Activated naive CD8-positive, alpha-beta T cell treated with anti-CD3 and anti-CD28 coated beads for 36 hours (primary cell): ENCODE measurements around the gene TMEM119. TPM values are rescaled to one million over a fixed set of nuclear protein-coding genes. Genes with fewer than 3 reads are reported as not detected.

ENCODE experiments used
- DNase-seq: peaks from one replicate; pipeline ENCODE4 v3.0.0; 2021
- H3K27ac Mint-ChIP-seq: one replicate; pipeline ENCODE4 v1.8.0; 2022; ENCODE audit warnings: mild to moderate bottlenecking, moderate library complexity, mixed read lengths
- H3K27me3 Mint-ChIP-seq: one replicate; pipeline ENCODE4 v1.8.0; 2022; ENCODE audit warnings: mild to moderate bottlenecking, mixed read lengths
- H3K36me3 Mint-ChIP-seq: one replicate; pipeline ENCODE4 v1.8.0; 2021; ENCODE audit warnings: mild to moderate bottlenecking, mixed read lengths
- H3K4me1 Mint-ChIP-seq: one replicate; pipeline ENCODE4 v1.8.0; 2021; ENCODE audit warnings: mixed read lengths
- H3K4me3 Mint-ChIP-seq: one replicate; pipeline ENCODE4 v1.8.0; 2022; ENCODE audit warnings: mild to moderate bottlenecking, moderate library complexity, mixed read lengths
- H3K9me3 Mint-ChIP-seq: one replicate; pipeline ENCODE4 v1.8.0; 2022; ENCODE audit warnings: mixed read lengths
- total RNA-seq, 2 experiments: library from RNA; stranded (reverse); gene quantifications; one replicate each; pipeline ENCODE4 v1.2.3, GENCODE V29; 2021

The TMEM119 gene, protein sequence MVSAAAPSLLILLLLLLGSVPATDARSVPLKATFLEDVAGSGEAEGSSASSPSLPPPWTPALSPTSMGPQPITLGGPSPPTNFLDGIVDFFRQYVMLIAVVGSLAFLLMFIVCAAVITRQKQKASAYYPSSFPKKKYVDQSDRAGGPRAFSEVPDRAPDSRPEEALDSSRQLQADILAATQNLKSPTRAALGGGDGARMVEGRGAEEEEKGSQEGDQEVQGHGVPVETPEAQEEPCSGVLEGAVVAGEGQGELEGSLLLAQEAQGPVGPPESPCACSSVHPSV
- under 1 TPM in 1 of 2 experiments, not detected in 1; 0.12 TPM for total RNA-seq

DNA sequence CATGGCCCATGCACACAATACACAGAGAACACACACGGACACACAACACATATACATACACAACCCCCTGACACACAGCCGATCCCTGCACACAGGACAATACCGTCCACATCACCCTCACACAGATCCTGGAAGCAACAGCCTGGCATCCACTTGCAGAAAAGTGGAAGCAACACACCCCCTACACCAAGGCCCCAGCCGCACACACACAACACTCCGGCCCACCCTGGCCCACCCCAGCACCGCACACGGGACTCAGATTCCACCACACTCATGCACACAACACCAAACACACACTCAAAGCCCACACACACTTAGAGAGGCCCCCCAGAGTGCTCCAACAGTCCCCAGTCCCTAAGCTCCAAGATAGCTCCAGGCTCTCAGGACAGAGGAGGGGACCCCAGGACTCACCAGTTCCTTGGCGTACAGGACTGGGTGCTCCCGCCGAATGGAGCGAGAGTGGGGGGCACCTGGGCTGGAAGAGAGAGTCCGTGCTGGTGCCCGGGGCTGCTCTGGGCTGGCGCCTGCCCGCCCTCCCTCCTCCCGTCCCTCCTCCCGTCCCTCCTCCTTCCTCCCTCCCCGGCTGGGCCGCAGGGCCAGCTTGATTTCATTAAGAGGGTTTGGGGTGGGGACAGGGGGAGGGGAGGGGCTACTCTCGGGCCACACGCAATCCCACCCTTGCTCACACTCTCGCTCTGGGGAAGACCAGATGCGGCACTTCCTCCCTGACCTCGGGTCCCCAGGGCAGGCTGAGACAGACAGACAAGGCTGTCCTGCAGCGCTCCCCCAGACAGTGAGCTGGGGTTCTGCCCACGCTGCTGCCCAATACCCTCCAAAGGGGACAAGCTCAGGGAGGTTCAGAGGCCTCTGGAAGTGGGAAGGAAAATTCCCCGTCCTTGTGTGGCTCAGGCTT, at the start of gene TMEM119:
Gene TMEM119, minus strand, starts transcription at position 526 of the 913 bp plus-strand sequence. CDS start 5,701 bp downstream, outside the sequence.
- H3K27me3 Mint-ChIP-seq = no peaks in the 10 kb centered on the region
- H3K4me1 Mint-ChIP-seq = no peaks in the 10 kb centered on the region
- no peak within 1 kb of the TSS for H3K27ac Mint-ChIP-seq
- no peaks in the 10 kb centered on the region for H3K9me3 Mint-ChIP-seq
- no peak for DNase-seq
- H3K4me3 Mint-ChIP-seq = no peak within 1 kb of the TSS
- H3K36me3 Mint-ChIP-seq = no peaks in the 10 kb centered on the region

DNA sequence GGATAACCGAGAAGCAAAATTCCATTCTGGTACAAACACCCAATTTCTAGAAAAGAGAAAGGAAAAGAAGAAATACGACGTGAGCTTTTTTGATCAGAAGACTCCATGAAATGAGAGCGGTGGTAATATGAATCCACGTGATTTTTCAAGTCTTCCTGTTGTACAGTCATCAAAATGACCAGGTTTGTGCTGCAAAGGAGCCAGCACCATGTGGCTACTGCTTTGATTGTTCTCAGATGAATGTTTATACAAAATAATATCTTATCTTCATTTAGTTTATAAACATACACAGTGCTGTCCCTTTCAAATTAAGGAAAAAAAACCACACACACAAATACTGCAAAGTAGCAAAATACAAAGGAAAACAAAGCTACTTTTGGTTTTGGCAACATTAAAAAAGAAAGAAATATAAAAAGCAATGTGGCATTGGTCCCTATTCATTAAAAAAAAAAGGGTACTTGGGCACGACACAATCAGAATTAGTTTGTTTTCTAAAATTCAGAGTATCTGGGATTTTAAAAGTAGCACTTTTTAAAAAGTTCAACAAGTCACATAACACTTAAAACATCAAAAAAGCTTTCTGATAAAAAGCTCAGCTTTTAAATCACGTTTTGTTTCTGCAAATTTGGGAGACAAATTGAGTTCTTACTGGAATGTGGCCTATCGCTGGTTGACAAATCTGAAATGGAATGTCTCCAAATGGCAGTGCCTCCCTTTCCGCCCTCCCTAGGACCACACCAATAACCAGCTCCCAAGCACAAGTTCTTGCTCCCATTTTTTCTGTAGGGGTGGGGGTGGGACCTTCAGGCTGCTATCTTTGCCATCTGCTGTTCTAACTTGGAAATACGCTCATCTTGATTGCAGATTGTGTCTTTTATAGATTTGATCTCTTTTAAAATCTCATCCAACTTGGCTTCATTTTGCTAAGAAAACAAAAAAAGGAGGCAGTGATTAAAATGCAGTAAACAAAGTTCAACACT, 49.0 kb upstream of the TMEM119 start:
- Mint-ChIP-seq H3K27me3 (no peaks in the 10 kb centered on the region), H3K4me1 (peaks cover 34% of the 10 kb centered on the region), H3K4me3 (no peak overlapping the region), H3K36me3 (peaks cover 29% of the 10 kb centered on the region), H3K27ac (peak overlapping the region; percentile 80), H3K9me3 (no peaks in the 10 kb centered on the region)
- no peak for DNase-seq

DNA sequence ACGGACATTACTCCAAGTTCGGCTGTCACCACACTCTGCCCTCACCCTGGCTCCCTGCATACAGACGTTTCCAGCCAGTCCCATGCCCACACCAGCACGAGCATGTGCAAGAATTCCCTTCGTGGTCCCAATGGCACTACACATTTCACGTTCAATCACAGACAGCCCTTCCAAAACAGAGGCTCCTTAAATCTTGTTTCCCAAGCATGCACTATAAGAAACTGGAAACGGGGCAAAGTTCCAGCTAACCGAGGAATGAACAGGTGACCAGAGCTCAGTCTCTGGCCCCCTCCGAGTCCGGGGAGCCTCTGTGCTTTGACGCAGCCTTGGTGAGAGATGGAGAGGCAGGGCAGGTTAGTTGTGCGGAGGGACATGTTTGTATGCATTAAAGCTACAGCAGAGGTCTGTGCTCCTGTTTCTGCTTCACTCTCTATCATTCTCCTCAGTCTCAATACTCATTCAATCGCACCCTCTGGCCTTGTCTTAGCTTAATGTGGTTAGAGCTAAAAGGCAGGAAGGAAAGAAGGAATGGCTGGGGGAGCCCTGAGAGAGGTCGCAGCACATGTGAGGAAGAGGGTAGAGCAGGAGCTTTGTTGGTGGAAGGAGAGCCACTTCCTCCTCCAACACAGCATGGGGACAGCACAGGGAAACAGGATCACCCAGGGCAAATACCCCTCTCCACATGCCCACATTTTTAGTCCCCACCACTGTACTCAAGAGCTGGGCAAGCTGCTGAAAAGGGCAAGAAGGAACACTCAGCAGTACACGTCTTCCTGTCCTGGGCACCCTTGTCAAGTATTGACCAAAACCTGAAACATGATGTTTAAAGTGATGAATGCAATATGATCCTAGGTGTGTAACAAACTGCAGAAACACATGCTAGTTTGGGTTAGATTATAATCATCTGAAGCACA, 48.1 kb upstream of the TMEM119 start:
- H3K9me3 Mint-ChIP-seq = no peaks in the 10 kb centered on the region
- H3K4me3 Mint-ChIP-seq = peak overlapping the region; percentile 23

DNA sequence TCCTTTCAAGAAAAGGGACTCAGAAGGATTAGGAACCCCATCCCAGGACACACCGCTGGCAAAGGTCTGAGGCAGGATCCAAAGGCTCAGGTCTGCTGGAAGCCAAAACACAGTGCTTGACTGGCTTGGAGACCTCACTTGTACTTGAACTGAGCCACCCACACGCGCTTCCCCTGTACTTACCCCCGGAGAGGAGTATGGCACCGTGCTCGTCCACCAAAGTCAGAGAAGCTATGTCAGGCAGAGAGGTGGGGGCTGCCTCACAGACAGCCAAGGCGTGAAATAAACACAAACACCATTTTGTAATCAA, 46.9 kb upstream of the TMEM119 start:
- H3K27me3 Mint-ChIP-seq = no peaks in the 10 kb centered on the region
- H3K9me3 Mint-ChIP-seq = no peaks in the 10 kb centered on the region
- peaks cover 24% of the 10 kb centered on the region for H3K36me3 Mint-ChIP-seq
- no peak for DNase-seq
- H3K4me1 Mint-ChIP-seq = peaks cover 45% of the 10 kb centered on the region
- H3K4me3 Mint-ChIP-seq = no peak overlapping the region
- H3K27ac Mint-ChIP-seq = no peak overlapping the region

More for the DNA sequence above, 48.1 kb upstream of the TMEM119 start:
- Mint-ChIP-seq H3K27ac (peak overlapping the region; percentile 80), H3K36me3 (peaks cover 25% of the 10 kb centered on the region), H3K27me3 (no peaks in the 10 kb centered on the region), H3K4me1 (peaks cover 36% of the 10 kb centered on the region)
- no peak for DNase-seq

DNA sequence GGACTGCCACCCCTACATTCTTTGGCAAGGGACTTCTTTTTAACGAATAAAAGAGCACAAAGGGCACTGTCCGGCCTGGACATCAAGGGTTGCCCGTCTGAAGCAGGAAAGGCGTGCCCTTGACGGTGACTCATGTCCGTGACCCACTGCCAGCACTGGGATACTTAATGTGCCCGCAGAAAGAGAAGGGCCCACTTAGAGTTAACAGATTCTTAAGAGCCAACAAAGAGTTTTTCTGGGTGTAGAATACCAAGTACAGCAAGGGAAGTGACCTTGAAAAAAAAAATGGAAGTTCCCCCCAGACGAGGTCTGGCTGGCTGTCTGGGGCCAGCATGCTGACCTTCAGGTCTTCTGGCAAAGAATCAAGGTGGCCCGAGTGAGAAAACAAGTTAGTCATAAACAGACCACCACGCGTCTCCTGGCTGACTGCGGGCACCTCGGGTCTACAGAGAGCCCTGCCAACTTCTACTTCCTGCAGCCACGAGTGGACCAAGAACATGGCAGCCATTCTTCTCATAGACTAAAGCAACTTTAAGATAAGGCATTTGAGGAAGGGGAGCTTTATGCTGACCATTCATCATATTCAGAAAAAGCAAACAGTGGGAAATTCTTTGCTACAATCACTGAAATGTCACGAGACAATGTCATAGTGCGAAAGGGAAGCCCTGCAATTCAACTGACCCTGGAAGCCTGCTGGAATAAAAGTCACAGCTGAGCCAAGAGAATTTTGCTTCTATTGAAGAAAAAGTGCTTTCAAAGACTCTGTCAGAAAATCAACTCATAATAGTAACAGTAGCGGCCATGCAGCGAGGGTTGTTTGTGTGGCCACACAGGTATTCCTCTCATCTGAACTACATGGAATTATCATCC, 46.3 kb upstream of the TMEM119 start:
- Mint-ChIP-seq H3K4me3 (no peak overlapping the region), H3K36me3 (peaks cover 22% of the 10 kb centered on the region), H3K27me3 (no peaks in the 10 kb centered on the region), H3K27ac (no peak overlapping the region), H3K9me3 (no peaks in the 10 kb centered on the region), H3K4me1 (peaks cover 42% of the 10 kb centered on the region)
- no peak for DNase-seq

DNA sequence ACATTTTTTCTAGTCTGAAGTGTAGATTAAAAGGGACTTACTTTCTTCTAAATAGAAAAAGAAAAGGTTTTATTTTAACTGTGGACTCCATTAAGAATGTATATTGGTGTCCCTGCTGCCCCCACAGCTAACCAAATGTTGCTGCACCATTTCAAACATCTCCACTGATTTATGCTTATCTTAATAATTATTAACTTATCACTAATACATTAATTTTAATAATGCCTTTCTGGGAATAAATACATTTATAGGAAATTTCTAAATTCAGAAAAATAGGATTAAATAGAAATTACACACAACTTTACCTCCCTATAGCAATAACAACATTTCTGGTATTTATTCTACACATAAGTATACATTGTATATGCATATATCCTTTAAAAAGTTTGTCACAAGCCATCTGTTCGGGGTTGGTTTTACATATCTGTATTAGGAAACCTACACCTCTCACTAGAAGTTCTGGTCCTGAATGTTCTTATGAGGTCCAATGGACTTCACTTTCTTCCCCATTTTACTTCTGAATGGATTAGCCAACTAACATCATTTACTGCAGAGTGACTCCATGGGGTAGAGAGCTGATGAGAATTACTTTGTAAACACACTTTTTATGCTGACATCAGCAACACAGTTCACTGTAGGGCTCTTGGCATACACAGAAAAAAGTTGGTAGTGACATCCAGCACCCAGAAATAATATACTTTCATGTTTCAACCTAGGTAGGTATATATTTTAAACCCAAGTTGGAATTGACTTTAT, 45.2 kb upstream of the TMEM119 start:
- Mint-ChIP-seq H3K4me3 (no peak overlapping the region), H3K36me3 (peaks cover 21% of the 10 kb centered on the region), H3K4me1 (peaks cover 39% of the 10 kb centered on the region), H3K9me3 (no peaks in the 10 kb centered on the region), H3K27ac (no peak overlapping the region), H3K27me3 (no peaks in the 10 kb centered on the region)
- no peak for DNase-seq

DNA sequence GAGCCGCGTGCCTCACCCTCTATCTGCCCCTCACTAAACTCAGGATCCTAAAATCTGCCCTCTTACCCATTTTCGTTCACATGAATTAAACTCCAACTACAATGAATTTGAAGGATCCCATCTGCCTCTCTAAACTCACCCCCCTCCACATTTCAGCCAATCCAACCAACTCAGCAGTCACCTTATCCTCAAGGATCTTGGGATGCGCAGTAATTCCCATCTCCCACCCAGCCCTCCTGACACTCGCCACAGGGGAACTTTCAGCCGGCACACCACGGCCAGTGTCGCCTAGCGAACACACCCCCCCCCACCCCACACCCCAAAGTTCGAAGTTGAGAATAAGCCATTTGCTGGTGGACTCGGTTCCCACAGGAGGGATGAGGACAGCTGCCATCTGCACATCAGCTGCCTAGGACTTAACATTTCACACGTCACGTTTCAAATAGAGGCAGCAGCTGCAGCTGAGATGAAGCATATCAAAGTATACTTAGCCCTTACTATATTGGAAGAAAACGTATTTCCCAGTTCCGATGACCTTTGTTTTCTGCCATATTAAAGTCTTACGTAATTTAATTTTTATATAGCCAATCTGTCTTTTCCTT, 44.5 kb upstream of the TMEM119 start:
- Mint-ChIP-seq H3K27me3 (no peaks in the 10 kb centered on the region), H3K9me3 (no peaks in the 10 kb centered on the region)

DNA sequence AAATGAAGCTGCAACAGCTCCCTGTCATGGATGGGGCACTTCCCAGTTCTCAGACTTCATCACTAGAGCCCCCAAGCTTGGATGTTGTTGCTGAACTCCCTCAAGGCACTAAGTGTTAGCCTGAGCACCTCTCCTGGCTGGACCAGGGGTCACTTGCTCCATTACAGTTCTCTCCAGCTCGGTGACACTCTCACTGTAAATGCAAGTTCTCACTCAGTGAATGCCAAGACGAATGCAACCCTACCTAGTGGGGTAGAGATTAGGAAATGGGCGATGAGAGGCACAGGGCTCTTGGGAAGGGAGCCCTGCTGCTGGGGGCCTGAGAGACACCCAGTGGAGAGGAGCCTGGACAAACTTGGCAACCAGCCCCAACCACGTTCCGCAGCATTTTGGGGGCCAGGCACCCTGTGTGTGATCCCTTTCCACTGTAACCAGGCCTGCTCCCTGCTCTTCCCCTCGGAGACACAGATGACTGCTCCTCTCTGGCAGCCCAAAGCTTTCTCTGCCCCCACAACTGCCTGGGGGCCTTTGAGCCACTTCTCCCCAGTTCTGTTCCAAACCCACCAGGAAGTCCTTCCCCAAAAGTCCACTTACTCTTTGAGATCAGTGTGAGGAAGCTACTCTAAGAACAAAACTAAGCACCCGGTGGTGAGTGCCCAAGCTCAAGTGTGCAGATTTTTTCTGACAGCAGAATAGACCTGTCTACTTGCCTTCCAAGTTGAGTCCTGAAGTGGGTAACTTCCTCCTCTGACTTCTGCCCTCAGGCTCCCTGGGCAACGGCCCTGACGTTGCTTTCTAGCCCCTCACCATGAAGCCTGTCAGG, 43.8 kb upstream of the TMEM119 start:
- H3K4me1 Mint-ChIP-seq = peaks cover 42% of the 10 kb centered on the region
- H3K27ac Mint-ChIP-seq = no peak overlapping the region
- H3K9me3 Mint-ChIP-seq = no peaks in the 10 kb centered on the region

More for the DNA sequence above, 44.5 kb upstream of the TMEM119 start:
- H3K4me3 Mint-ChIP-seq = no peak overlapping the region
- H3K27ac Mint-ChIP-seq = no peak overlapping the region
- H3K4me1 Mint-ChIP-seq = peaks cover 43% of the 10 kb centered on the region
- H3K36me3 Mint-ChIP-seq = peaks cover 19% of the 10 kb centered on the region
- no peak for DNase-seq

DNA sequence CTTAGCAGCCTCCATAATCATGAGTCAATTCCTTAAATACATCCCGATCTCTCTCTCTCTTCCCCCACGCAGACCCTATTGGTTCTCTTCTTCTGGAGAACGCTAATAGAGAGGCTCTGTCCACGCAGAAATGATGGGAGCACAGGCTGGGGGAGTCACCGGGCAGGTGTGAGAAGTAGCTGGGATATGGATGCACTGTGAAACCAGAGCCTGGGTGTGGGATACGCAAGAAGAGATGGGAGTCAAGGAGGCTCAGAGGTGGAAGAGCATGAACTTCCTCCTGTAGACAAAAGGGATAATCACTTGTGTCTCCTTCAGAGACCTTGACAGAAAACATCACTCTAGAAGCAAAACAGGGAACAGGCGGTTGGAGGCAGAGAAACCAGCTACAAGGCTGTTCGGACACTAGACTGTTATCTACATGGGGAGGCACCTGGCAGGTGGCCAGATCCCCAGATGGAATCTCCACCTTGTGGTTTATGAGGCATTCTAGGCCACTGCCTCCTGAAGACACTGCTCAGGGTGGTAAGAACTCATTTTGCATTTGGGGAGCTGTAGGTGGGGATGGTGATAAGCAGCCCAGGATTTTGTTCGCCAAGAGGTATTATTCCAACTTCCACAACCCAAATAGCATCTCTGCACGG, 43.0 kb upstream of the TMEM119 start:
- no peak for DNase-seq
- peaks cover 39% of the 10 kb centered on the region for H3K4me1 Mint-ChIP-seq
- no peaks in the 10 kb centered on the region for H3K9me3 Mint-ChIP-seq
- no peak overlapping the region for H3K27ac Mint-ChIP-seq
- H3K4me3 Mint-ChIP-seq = no peak overlapping the region
- no peaks in the 10 kb centered on the region for H3K27me3 Mint-ChIP-seq
- peaks cover 13% of the 10 kb centered on the region for H3K36me3 Mint-ChIP-seq

More for the DNA sequence above, 43.8 kb upstream of the TMEM119 start:
- Mint-ChIP-seq H3K4me3 (no peak overlapping the region), H3K36me3 (peaks cover 19% of the 10 kb centered on the region), H3K27me3 (no peaks in the 10 kb centered on the region)
- no peak for DNase-seq

DNA sequence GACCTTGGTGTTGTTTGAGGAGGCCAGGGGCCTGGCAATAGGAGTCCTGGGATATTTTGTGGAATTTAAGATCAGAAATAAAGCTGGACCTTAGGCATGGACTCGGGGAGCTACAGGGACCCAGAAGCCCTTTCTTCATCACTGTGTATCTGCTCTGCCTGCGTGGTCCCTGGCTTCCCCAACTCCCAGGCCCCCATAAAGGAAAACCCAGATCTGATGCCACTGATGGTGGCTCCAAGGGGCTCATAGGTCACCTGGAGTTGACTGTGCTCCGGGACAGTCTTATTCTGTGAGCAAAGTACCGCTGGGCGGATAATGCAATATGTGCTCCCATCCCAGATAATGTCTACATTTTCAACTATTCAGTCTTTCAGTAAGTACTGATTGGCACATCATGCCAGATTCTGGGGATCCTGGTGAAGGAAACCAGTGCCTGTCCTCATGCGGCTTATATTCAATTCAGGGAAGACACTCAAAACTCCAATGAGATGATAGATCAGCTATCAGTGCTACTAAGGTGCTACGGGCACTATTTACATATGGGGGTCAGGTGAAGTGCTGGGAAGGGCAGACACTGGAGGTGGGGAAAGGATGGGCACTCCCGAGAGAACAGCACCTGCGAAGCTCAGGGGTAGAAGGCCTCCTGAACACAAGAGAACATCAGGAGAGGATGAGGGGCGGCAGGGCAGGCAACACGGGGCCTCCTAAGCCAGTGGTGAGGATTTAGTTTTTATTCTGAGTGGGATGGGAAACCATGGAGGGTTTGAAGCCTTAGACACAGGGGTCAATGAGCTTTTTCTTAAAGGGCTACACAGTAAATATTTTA, 41.3 kb upstream of the TMEM119 start:
- no peak overlapping the region for H3K27ac Mint-ChIP-seq

More for the DNA sequence above, 41.3 kb upstream of the TMEM119 start:
- no peak overlapping the region for H3K4me3 Mint-ChIP-seq
- H3K4me1 Mint-ChIP-seq = peaks cover 46% of the 10 kb centered on the region
- H3K27me3 Mint-ChIP-seq = no peaks in the 10 kb centered on the region
- no peaks in the 10 kb centered on the region for H3K9me3 Mint-ChIP-seq
- H3K36me3 Mint-ChIP-seq = peaks cover 2% of the 10 kb centered on the region
- DNase-seq = no peak
